HepG2 (cell line): Measurements from ENCODE around the gene TSHZ2. TPM values are rescaled to one million over a fixed set of nuclear protein-coding genes. Genes with fewer than 3 reads are reported as not detected.

Experiments used
- AGO1 ChIP-seq: fragments of 200-400 bp; formaldehyde crosslinking; IDR thresholded peaks from 2 replicates; pipeline ENCODE4 v1.6.1; 2017; ENCODE audit warnings: mild to moderate bottlenecking, low read depth, low read length, moderate library complexity; ENCODE audit not compliant: poor library complexity, severe bottlenecking
- DMAP1 ChIP-seq: IDR thresholded peaks from 2 replicates; pipeline ENCODE4 v1.6.1; 2016
- DNMT3B ChIP-seq: conservative IDR thresholded peaks from 2 replicates; pipeline ENCODE4 v1.6.1; 2016; ENCODE audit warnings: missing biosample characterization, control low read depth
- ELF4 ChIP-seq: sonication (generic); formaldehyde crosslinking; IDR thresholded peaks from 2 replicates; pipeline ENCODE4 v1.5.0; 2020; ENCODE audit warnings: missing genetic modification reagents, mild to moderate bottlenecking, moderate library complexity, borderline replicate concordance
- ESRRA ChIP-seq: sonication (generic); formaldehyde crosslinking; IDR thresholded peaks from 2 replicates; pipeline ENCODE4 v1.5.1; 2020; ENCODE audit warnings: mild to moderate bottlenecking, low read depth, missing genetic modification reagents
- ETV6 ChIP-seq: sonication (generic); formaldehyde crosslinking; conservative IDR thresholded peaks from 2 replicates; pipeline ENCODE4 v1.4.0; 2020; ENCODE audit warnings: missing genetic modification reagents
- KDM5A ChIP-seq: fragments of 200-600 bp; sonication (generic); IDR thresholded peaks from 2 replicates; pipeline ENCODE4 v1.7.0; 2018; ENCODE audit warnings: antibody characterized with exemption, mild to moderate bottlenecking, low read length, borderline replicate concordance
- KLF16 ChIP-seq, 2 experiments: sonication (generic) in 1 of 2; formaldehyde crosslinking in 1 of 2; IDR thresholded peaks; 2 replicates each; pipeline versions ENCODE4 v1.6.1 to v1.8.0; 2016 to 2023; ENCODE audit warnings: missing genetic modification reagents in 2 of 2, missing compliant biosample characterization in 1 of 2
- TARDBP ChIP-seq: sonication (generic); formaldehyde crosslinking; IDR thresholded peaks from 2 replicates; pipeline ENCODE4 v1.8.0; 2022; ENCODE audit warnings: mild to moderate bottlenecking, missing genetic modification reagents
- TBX2 ChIP-seq: sonication (generic); formaldehyde crosslinking; IDR thresholded peaks from 2 replicates; pipeline ENCODE4 v1.5.0; 2020; ENCODE audit warnings: missing genetic modification reagents, mild to moderate bottlenecking, borderline replicate concordance
- ZNF136 ChIP-seq: sonication (generic); formaldehyde crosslinking; IDR thresholded peaks from 2 replicates; pipeline ENCODE4 v1.8.1; 2022; ENCODE audit warnings: low read depth, mild to moderate bottlenecking, moderate library complexity, missing genetic modification reagents
- ZNF225 ChIP-seq: sonication (generic); formaldehyde crosslinking; IDR thresholded peaks from 2 replicates; pipeline ENCODE4 v1.4.0; 2020; ENCODE audit warnings: mild to moderate bottlenecking, missing genetic modification reagents
- ZNF546 ChIP-seq: sonication (generic); formaldehyde crosslinking; conservative IDR thresholded peaks from 2 replicates; pipeline ENCODE4 v1.8.1; 2023; ENCODE audit warnings: mild to moderate bottlenecking, missing genetic modification reagents
- ZNF556 ChIP-seq: sonication (generic); formaldehyde crosslinking; IDR thresholded peaks from 2 replicates; pipeline ENCODE4 v1.4.0; 2020; ENCODE audit warnings: mild to moderate bottlenecking, missing genetic modification reagents, borderline replicate concordance
- ZNF652 ChIP-seq: IDR thresholded peaks from 2 replicates; pipeline ENCODE4 v1.6.1; 2016; ENCODE audit warnings: low read depth, borderline replicate concordance
- ZNF678 ChIP-seq: sonication (generic); formaldehyde crosslinking; IDR thresholded peaks from 2 replicates; pipeline ENCODE4 v1.4.0; 2020; ENCODE audit warnings: mild to moderate bottlenecking, missing genetic modification reagents
- ZNF7 ChIP-seq: IDR thresholded peaks from 2 replicates; pipeline ENCODE4 v1.6.1; 2016; ENCODE audit warnings: missing biosample characterization, missing genetic modification reagents
- ZNF788 ChIP-seq: sonication (generic); formaldehyde crosslinking; IDR thresholded peaks from 2 replicates; pipeline ENCODE4 v1.5.0; 2020; ENCODE audit warnings: mild to moderate bottlenecking, missing genetic modification reagents, borderline replicate concordance
- polyA plus RNA-seq, 8 experiments: library from polyadenylated mRNA; depleted of rRNA in 3 of 8; stranded (reverse) in 7 of 8; unstranded in 1 of 8; fragments of >200 nt; fragmentation: Illumina TruSeq in 4 of 8; extraction: Trizol in 4 of 8; gene quantifications; 2 replicates each; pipeline versions ENCODE4 v1.2.1 to v1.2.3, GENCODE V29; 2011 to 2016; ENCODE audit warnings: low read depth in 4 of 8, missing spikeins in 1 of 8, mixed read lengths in 1 of 8; ENCODE audit not compliant: insufficient read depth in 1 of 8
- total RNA-seq, 5 experiments: library from RNA; depleted of rRNA; stranded (reverse); fragments of >200 nt; fragmentation: Illumina TruSeq; extraction: Trizol; gene quantifications; 2 replicates each; pipeline ENCODE4 v1.2.3, GENCODE V29; 2016; ENCODE audit warnings: low read depth in 1 of 5
- TF ChIP-seq, protein P1 (sequence below): sonication (generic); formaldehyde crosslinking; IDR thresholded peaks from 2 replicates; pipeline ENCODE4 v1.5.0; 2020; ENCODE audit warnings: mild to moderate bottlenecking, missing genetic modification reagents
- TF ChIP-seq, protein P2 (sequence below): sonication (generic); formaldehyde crosslinking; conservative IDR thresholded peaks from 2 replicates; pipeline ENCODE4 v1.8.0; 2022; ENCODE audit warnings: missing genetic modification reagents
- TF ChIP-seq, protein P3 (sequence below): sonication (generic); formaldehyde crosslinking; IDR thresholded peaks from 2 replicates; pipeline ENCODE4 v1.5.1; 2020; ENCODE audit warnings: missing genetic modification reagents, mild to moderate bottlenecking, borderline replicate concordance
- TF ChIP-seq, protein P4 (sequence below): conservative IDR thresholded peaks from 2 replicates; pipeline ENCODE4 v1.6.1; 2018; ENCODE audit warnings: missing genetic modification reagents

TSHZ2 gene
- total and polyA plus RNA-seq, 2 of the 13 experiments (the other 11 are each of a cell fraction or from before 2014, with no cell fraction given) = 0.01 TPM; not detected in 1

- peak in 1 of 2 experiments; percentile 97; a peak in 2 of 4 replicates for TF ChIP-seq KLF16 (CRISPR knock-in tag; IDR thresholded peaks at IDR 0.05)
- 0 out of 2 replicates have a peak, but pooled peaks have one; percentile 58 for TF ChIP-seq ZNF678 (CRISPR knock-in tag)
- peak; percentile 94; the same call in 1 of the 2 replicates for TF ChIP-seq ZNF556
- TF ChIP-seq, protein P1, sequence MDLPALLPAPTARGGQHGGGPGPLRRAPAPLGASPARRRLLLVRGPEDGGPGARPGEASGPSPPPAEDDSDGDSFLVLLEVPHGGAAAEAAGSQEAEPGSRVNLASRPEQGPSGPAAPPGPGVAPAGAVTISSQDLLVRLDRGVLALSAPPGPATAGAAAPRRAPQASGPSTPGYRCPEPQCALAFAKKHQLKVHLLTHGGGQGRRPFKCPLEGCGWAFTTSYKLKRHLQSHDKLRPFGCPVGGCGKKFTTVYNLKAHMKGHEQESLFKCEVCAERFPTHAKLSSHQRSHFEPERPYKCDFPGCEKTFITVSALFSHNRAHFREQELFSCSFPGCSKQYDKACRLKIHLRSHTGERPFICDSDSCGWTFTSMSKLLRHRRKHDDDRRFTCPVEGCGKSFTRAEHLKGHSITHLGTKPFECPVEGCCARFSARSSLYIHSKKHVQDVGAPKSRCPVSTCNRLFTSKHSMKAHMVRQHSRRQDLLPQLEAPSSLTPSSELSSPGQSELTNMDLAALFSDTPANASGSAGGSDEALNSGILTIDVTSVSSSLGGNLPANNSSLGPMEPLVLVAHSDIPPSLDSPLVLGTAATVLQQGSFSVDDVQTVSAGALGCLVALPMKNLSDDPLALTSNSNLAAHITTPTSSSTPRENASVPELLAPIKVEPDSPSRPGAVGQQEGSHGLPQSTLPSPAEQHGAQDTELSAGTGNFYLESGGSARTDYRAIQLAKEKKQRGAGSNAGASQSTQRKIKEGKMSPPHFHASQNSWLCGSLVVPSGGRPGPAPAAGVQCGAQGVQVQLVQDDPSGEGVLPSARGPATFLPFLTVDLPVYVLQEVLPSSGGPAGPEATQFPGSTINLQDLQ (CRISPR knock-in tag) = no peak
- TF ChIP-seq, protein P2, sequence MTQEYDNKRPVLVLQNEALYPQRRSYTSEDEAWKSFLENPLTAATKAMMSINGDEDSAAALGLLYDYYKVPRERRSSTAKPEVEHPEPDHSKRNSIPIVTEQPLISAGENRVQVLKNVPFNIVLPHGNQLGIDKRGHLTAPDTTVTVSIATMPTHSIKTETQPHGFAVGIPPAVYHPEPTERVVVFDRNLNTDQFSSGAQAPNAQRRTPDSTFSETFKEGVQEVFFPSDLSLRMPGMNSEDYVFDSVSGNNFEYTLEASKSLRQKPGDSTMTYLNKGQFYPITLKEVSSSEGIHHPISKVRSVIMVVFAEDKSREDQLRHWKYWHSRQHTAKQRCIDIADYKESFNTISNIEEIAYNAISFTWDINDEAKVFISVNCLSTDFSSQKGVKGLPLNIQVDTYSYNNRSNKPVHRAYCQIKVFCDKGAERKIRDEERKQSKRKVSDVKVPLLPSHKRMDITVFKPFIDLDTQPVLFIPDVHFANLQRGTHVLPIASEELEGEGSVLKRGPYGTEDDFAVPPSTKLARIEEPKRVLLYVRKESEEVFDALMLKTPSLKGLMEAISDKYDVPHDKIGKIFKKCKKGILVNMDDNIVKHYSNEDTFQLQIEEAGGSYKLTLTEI (CRISPR knock-in tag) = no peak
- TF ChIP-seq, protein P3, sequence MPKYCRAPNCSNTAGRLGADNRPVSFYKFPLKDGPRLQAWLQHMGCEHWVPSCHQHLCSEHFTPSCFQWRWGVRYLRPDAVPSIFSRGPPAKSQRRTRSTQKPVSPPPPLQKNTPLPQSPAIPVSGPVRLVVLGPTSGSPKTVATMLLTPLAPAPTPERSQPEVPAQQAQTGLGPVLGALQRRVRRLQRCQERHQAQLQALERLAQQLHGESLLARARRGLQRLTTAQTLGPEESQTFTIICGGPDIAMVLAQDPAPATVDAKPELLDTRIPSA (CRISPR knock-in tag) = no peak
- TF ChIP-seq KDM5A = no peak
- peak; percentile 97 for TF ChIP-seq TARDBP (CRISPR knock-in tag)
- TF ChIP-seq ZNF788 (CRISPR knock-in tag) = peak; percentile 75; the same call in 1 of the 2 replicates
- peak; percentile 87; the same call in 1 of the 2 replicates for TF ChIP-seq DNMT3B
- no peak for TF ChIP-seq ZNF136 (CRISPR knock-in tag)
- TF ChIP-seq ELF4 (CRISPR knock-in tag) = no peak; the same call in 1 of the 2 replicates
- TF ChIP-seq ZNF7 = no peak; the same call in 1 of the 2 replicates
- TF ChIP-seq ZNF225 (CRISPR knock-in tag) = no peak
- peak; percentile 97 for TF ChIP-seq TBX2 (CRISPR knock-in tag)
- peak; percentile 58; the same call in 1 of the 2 replicates for TF ChIP-seq DMAP1
- TF ChIP-seq AGO1 = no peak
- TF ChIP-seq ESRRA = peak; percentile 92
- TF ChIP-seq ZNF546 = no peak
- TF ChIP-seq ETV6 = no peak; the same call in none of the 2 replicates
- peak; percentile 10; the same call in 1 of the 2 replicates for TF ChIP-seq ZNF652
- TF ChIP-seq, protein P4, sequence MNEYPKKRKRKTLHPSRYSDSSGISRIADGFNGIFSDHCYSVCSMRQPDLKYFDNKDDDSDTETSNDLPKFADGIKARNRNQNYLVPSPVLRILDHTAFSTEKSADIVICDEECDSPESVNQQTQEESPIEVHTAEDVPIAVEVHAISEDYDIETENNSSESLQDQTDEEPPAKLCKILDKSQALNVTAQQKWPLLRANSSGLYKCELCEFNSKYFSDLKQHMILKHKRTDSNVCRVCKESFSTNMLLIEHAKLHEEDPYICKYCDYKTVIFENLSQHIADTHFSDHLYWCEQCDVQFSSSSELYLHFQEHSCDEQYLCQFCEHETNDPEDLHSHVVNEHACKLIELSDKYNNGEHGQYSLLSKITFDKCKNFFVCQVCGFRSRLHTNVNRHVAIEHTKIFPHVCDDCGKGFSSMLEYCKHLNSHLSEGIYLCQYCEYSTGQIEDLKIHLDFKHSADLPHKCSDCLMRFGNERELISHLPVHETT (CRISPR knock-in tag) = no peak; the same call in 1 of the 2 replicates
Observed at GRCh38 chr20:52924411-52925271, 47.5 kb upstream of the TSHZ2 start (continued).
